Stomach (tissue), 9 donors: ENCODE results near the gene LGMN. TPM values are rescaled to one million over a fixed set of nuclear protein-coding genes. Genes with fewer than 3 reads are reported as not detected.
A peak's percentile ranks its signal among the peaks of the same experiment; 100 is the strongest.

Source experiments
- DNase-seq, 2 donors: peaks; one replicate each; pipeline versions ENCODE4 v3.0.0 to v3.0.0-alpha.2; 2013 to 2019
- H3K27ac ChIP-seq, 5 donors: fragments of 200-600 bp in 4 of 5; sonication (generic) in 4 of 5; one replicate each; pipeline ENCODE4 v1.5.1; 2013 to 2019; ENCODE audit warnings: mild to moderate bottlenecking in 1 of 5, moderate library complexity in 1 of 5
- H3K27me3 ChIP-seq, 3 donors: fragments of 200-600 bp; sonication (generic); one replicate each; pipeline ENCODE4 v1.5.1; 2017 to 2019; ENCODE audit warnings: mixed run types in 1 of 3
- H3K36me3 ChIP-seq, 4 donors: fragments of 200-600 bp; sonication (generic); 1 replicate in 3 of 4; 2 replicates in 1 of 4; pipeline ENCODE4 v1.5.1; 2016 to 2019
- H3K4me1 ChIP-seq, 4 donors: fragments of 200-600 bp; sonication (generic); one replicate each; pipeline ENCODE4 v1.5.1; 2016 to 2019
- H3K4me3 ChIP-seq, 4 donors: fragments of 200-600 bp; sonication (generic) in 3 of 4; one replicate each; pipeline ENCODE4 v1.5.1; 2016 to 2019; ENCODE audit warnings: mild to moderate bottlenecking in 1 of 4
- H3K9me3 ChIP-seq, 4 donors: fragments of 200-600 bp; sonication (generic); one replicate each; pipeline ENCODE4 v1.5.1; 2016 to 2019
- CTCF ChIP-seq, 7 experiments: fragments of 450-650 bp in 4 of 7; fragments of 200-600 bp in 3 of 7; sonication (generic) in 3 of 7; IDR thresholded peaks; one replicate each; pipeline ENCODE4 v1.5.1; 2016 to 2019; ENCODE audit warnings: antibody characterized with exemption in 7 of 7, control low read depth in 2 of 7, mild to moderate bottlenecking in 1 of 7
- EP300 ChIP-seq: sonication (generic); formaldehyde crosslinking; IDR thresholded peaks from one replicate; pipeline ENCODE4 v1.6.1; 2017; ENCODE audit warnings: antibody characterized with exemption
- POLR2A ChIP-seq, 4 donors: fragments of 450-650 bp; IDR thresholded peaks; one replicate each; pipeline ENCODE4 v1.6.1; 2016; ENCODE audit warnings: antibody characterized with exemption in 4 of 4, control low read depth in 2 of 4, mild to moderate bottlenecking in 1 of 4, moderate library complexity in 1 of 4
- POLR2AphosphoS5 ChIP-seq, 3 donors: sonication (generic); formaldehyde crosslinking; IDR thresholded peaks; one replicate each; pipeline ENCODE4 v1.6.1; 2016; ENCODE audit warnings: antibody characterized with exemption in 3 of 3
- WGBS, 5 donors: extraction: QIAGEN DNeasy Blood & Tissue Kit in 3 of 5; methylation state at CpG; one replicate each; pipeline versions ENCODE4 v1.1.5 to v1.1.7; 2013 to 2018; 5-methylcytosine and 5-hydroxymethylcytosine counted together
- intact Hi-C: fragments of 100-400 bp; cut with DNase I; formaldehyde crosslinking; loops from one replicate; pipeline ENCODE4 v1.15.1; 2023; ENCODE audit warnings: low total_unique reads
- polyA plus RNA-seq, 3 donors: library from polyadenylated mRNA; stranded (reverse); fragments of 200-250 nt; gene quantifications; one replicate each; pipeline ENCODE4 v1.2.3, GENCODE V29; 2013
- total RNA-seq, 5 donors: library from RNA; depleted of rRNA; stranded (reverse); fragments of >200 nt; gene quantifications; one replicate each; pipeline versions ENCODE4 v1.1.0 to v1.2.3, GENCODE V29; 2014 to 2016
- donor health status: healthy with polysubstance abuse.
- donor health status: Bipolar disorder and iron deficiency.
- donor health status: healthy.

The LGMN gene
- total and polyA plus RNA-seq, 8 donors = 8.2 to 142 (median 50.0) TPM

GRCh38 chr14:92786427-92786756 is 38.0 kb upstream of the LGMN start:
- no peaks in the 10 kb centered on the region for H3K27me3 ChIP-seq
- no peak overlapping the region for H3K4me3 ChIP-seq
- DNase-seq = no peak
- peaks cover 11 to 31% (median 23%) of the 10 kb centered on the region in 4 donors for H3K4me1 ChIP-seq
- H3K9me3 ChIP-seq = peaks cover 0 to 20% (median 9%) of the 10 kb centered on the region in 4 donors
- TF ChIP-seq POLR2AphosphoS5 (IDR thresholded peaks at IDR 0.05) = no peak
- no peak for TF ChIP-seq POLR2A (IDR thresholded peaks at IDR 0.05)
- TF ChIP-seq EP300 = no peak
- TF ChIP-seq CTCF (IDR thresholded peaks at IDR 0.05) = no peak
- no peaks in the 10 kb centered on the region for H3K36me3 ChIP-seq
- intact Hi-C loops = no loop called here
- peak overlapping the region; percentile 56 to 84 (median 68) for H3K27ac ChIP-seq
- 91 to 96% (median 94%) methylated on average over 1 of the region's 1 CpG for WGBS, 5 donors

- no peaks in the 10 kb centered on the region for H3K27me3 ChIP-seq
- no peak overlapping the region for H3K4me3 ChIP-seq
- peaks cover 0 to 20% (median 9%) of the 10 kb centered on the region in 4 donors for H3K9me3 ChIP-seq
- no peak for TF ChIP-seq POLR2A (IDR thresholded peaks at IDR 0.05)
- peak in 2 of 3 donors; percentile 5 to 60 for TF ChIP-seq POLR2AphosphoS5 (IDR thresholded peaks at IDR 0.05)
- no peak for TF ChIP-seq EP300
- no peak for TF ChIP-seq CTCF (IDR thresholded peaks at IDR 0.05)
- peak; percentile 55 to 58 for DNase-seq
- H3K36me3 ChIP-seq = no peaks in the 10 kb centered on the region
- 31 to 54% (median 39%) methylated on average over 6 of the region's 6 CpGs for WGBS, 5 donors
- intact Hi-C loops = no loop called here
- H3K4me1 ChIP-seq = peaks cover 11 to 31% (median 23%) of the 10 kb centered on the region in 4 donors
- H3K27ac ChIP-seq = peak overlapping the region; percentile 56 to 84 (median 68)
Observed at GRCh38 chr14:92785667-92786426, 37.4 kb upstream of the LGMN start.

DNA sequence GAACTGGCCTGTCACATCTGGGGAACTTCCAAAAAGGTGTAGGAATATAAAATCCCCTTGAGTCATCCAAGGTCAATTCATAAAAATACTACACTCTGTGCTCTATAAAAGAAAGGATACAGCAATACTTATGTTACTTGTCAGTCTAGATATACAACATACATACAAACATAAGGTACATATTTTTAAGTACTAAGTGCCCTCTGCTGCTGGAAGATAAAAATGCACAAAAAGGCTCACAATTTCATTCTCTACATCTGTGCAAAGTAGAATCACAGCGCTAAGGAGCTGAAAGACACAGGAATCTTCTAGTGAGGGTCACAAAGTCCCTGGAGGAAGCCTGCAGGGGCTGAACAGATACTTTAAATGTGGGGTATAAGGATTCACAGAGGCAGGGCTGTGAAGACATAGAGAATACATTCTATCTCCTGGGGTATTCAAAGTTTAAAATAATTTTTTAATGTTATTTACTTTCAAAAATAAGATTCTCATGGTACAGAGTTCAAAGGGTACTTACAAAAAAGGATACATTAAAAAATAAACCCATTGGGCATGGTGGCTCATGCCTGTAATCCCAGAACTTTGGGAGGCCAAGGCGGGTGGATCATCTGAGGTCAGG is 35.5 kb upstream of the LGMN start:
- intact Hi-C loops = loop anchor here (5.0 kb wide), 1 partner anchor 72 kb away; no protein-coding TSS in a partner anchor
- H3K27ac ChIP-seq = peak overlapping the region in 1 of 5 donors; percentile 56
- 43 to 54% (median 48%) methylated on average over 2 of the region's 2 CpGs for WGBS, 5 donors
- DNase-seq = peak in 1 of 2 donors; percentile 80
- no peak overlapping the region for H3K4me3 ChIP-seq
- TF ChIP-seq CTCF (IDR thresholded peaks at IDR 0.05) (peak in 5 of 7 experiments; percentile 34 to 75 (median 48)), POLR2A (IDR thresholded peaks at IDR 0.05) (no peak)
- H3K9me3 ChIP-seq = peaks cover 0 to 5% (median 2%) of the 10 kb centered on the region in 4 donors
- H3K4me1 ChIP-seq = peaks cover 11 to 31% (median 23%) of the 10 kb centered on the region in 4 donors
- no peaks in the 10 kb centered on the region for H3K36me3 ChIP-seq
- H3K27me3 ChIP-seq = no peaks in the 10 kb centered on the region

GRCh38 chr14:92781350-92781749 is 32.9 kb upstream of the LGMN start:
- TF ChIP-seq POLR2AphosphoS5 (IDR thresholded peaks at IDR 0.05) (no peak), EP300 (no peak), POLR2A (IDR thresholded peaks at IDR 0.05) (no peak), CTCF (IDR thresholded peaks at IDR 0.05) (no peak)
- Histone ChIP-seq H3K27me3 (no peaks in the 10 kb centered on the region), H3K4me3 (no peak overlapping the region), H3K4me1 (peaks cover 11 to 27% (median 21%) of the 10 kb centered on the region in 4 donors), H3K9me3 (no peaks in the 10 kb centered on the region), H3K36me3 (no peaks in the 10 kb centered on the region), H3K27ac (no peak overlapping the region)
- DNase-seq = no peak
- intact Hi-C loops = loop anchor here (5.0 kb wide), 1 partner anchor 69 kb away; no protein-coding TSS in a partner anchor
- WGBS, 5 donors = 79 to 86% (median 83%) methylated on average over 3 of the region's 3 CpGs
